GM12878 (cell line): Measurements from ENCODE around the gene CHRM4. TPM values are rescaled to one million over a fixed set of nuclear protein-coding genes. Genes with fewer than 3 reads are reported as not detected.

Experiments used
- ATAC-seq: fragments of 200-7000 bp; cut with Tn5 transposase; 3 replicates; pipeline ENCODE4 v1.9.1; 2020; ENCODE audit warnings: mild to moderate bottlenecking, moderate library complexity
- BruUV-seq: library from RNA; stranded (reverse); fragments of 400-500 nt; replicated peaks from 2 replicates; lab custom pipeline; 2021; lab: Mats Ljungman, UMichigan
- CTCF ChIA-PET: fragments of 300-600 bp; sonication (Branson Sonifier 250); formaldehyde crosslinking; extraction: SDS; loops from one replicate; lab custom pipeline; 2021; ENCODE audit warnings: inconsistent platforms; lab: Yijun Ruan, JAX
- POLR2A ChIA-PET: fragments of 350-600 bp; formaldehyde crosslinking; extraction: SDS; loops from one replicate; lab custom pipeline; 2021; ENCODE audit warnings: inconsistent platforms; lab: Charles Lee
- RAD21 ChIA-PET: fragments of 300-600 bp; sonication (Branson Sonifier 250); formaldehyde crosslinking; loops from one replicate; lab custom pipeline; 2023; ENCODE audit warnings: antibody characterized with exemption; ENCODE audit not compliant: unreplicated experiment; lab: Charles Lee
- SMC1A ChIA-PET: fragments of 300-600 bp; sonication (Branson Sonifier 250); formaldehyde crosslinking; loops from one replicate; lab custom pipeline; 2023; ENCODE audit not compliant: unreplicated experiment, uncharacterized antibody; lab: Charles Lee
- DNase-seq: peaks from one replicate; pipeline ENCODE4 v3.0.0-alpha.2; 2011; ENCODE audit warnings: low read depth, low spot score
- FAIRE-seq: peaks from 3 replicates; lab custom pipeline; 2011; peaks lifted over from hg19 to GRCh38; lab: Jason Lieb, UNC
- H2AFZ ChIP-seq: 2 replicates; pipeline ENCODE4 v1.6.0; 2011; ENCODE audit warnings: low read depth, low read length, control low read depth; ENCODE audit not compliant: control insufficient read depth
- H3K27ac ChIP-seq: 2 replicates; pipeline ENCODE4 v1.5.1; 2011; ENCODE audit warnings: control low read depth; ENCODE audit not compliant: control insufficient read depth, insufficient read depth
- H3K27me3 ChIP-seq, 2 experiments: replicated peaks in 1 of 2; 2 replicates each; pipeline versions ENCODE4 v1.6.0 to v1.6.1; 2011; ENCODE audit warnings: low read length in 1 of 2; ENCODE audit not compliant: control insufficient read depth in 2 of 2, insufficient read depth in 2 of 2
- H3K36me3 ChIP-seq, 2 experiments: 2 replicates each; pipeline ENCODE4 v1.5.1; 2011; ENCODE audit warnings: low read length in 1 of 2; ENCODE audit not compliant: control insufficient read depth in 2 of 2, insufficient read depth in 2 of 2
- H3K4me1 ChIP-seq: 2 replicates; pipeline ENCODE4 v1.6.1; 2011; ENCODE audit warnings: mild to moderate bottlenecking, low read length, moderate library complexity, mixed read lengths; ENCODE audit not compliant: control insufficient read depth, insufficient read depth
- H3K4me2 ChIP-seq: 2 replicates; pipeline ENCODE4 v1.6.0; 2011; ENCODE audit warnings: control low read depth; ENCODE audit not compliant: control insufficient read depth, insufficient read depth
- H3K4me3 ChIP-seq: fragments of 200-600 bp; sonication (generic); 2 replicates; pipeline ENCODE4 v1.5.1; 2016
- H3K79me2 ChIP-seq: 2 replicates; pipeline ENCODE4 v1.6.0; 2011; ENCODE audit warnings: low read length; ENCODE audit not compliant: control insufficient read depth, insufficient read depth
- H3K9ac ChIP-seq: 2 replicates; pipeline ENCODE4 v1.8.0; 2011; ENCODE audit warnings: low read length, control low read depth, mixed read lengths; ENCODE audit not compliant: control insufficient read depth, insufficient read depth
- H3K9me3 ChIP-seq: replicated peaks from 3 replicates; pipeline ENCODE4 v1.5.1; 2011; ENCODE audit warnings: mild to moderate bottlenecking, low read length; ENCODE audit not compliant: control insufficient read depth, insufficient read depth
- H4K20me1 ChIP-seq: 2 replicates; pipeline ENCODE4 v1.6.0; 2011; ENCODE audit not compliant: control insufficient read depth, insufficient read depth
- EZH2 ChIP-seq: IDR thresholded peaks from 2 replicates; pipeline ENCODE4 v1.6.1; 2012; ENCODE audit warnings: low read depth, mild to moderate bottlenecking, control low read depth, inconsistent platforms, low read length, borderline replicate concordance; ENCODE audit not compliant: control insufficient read depth
- FOXK2 ChIP-seq: fragments of 450-650 bp; IDR thresholded peaks from 2 replicates; pipeline ENCODE4 v1.6.1; 2017; ENCODE audit warnings: mild to moderate bottlenecking, moderate library complexity
- JUNB ChIP-seq: IDR thresholded peaks from 2 replicates; pipeline ENCODE4 v1.6.1; 2016; ENCODE audit warnings: antibody characterized with exemption, mild to moderate bottlenecking
- ZBED1 ChIP-seq: IDR thresholded peaks from 2 replicates; pipeline ENCODE4 v1.6.1; 2016; ENCODE audit warnings: borderline replicate concordance
- ZZZ3 ChIP-seq: IDR thresholded peaks from 2 replicates; pipeline ENCODE4 v1.6.1; 2011; ENCODE audit warnings: low read depth; ENCODE audit not compliant: control insufficient read depth, insufficient read length
- WGBS: methylation state at CpG from one replicate; pipeline ENCODE4 v1.1.6; 2016; ENCODE audit warnings: low lambda C conversion rate; ENCODE audit not compliant: insufficient replicate concordance, insufficient coverage; ENCODE audit errors: missing lambda C conversion rate; 5-methylcytosine and 5-hydroxymethylcytosine counted together
- in situ Hi-C: fragments of 300-500 bp; cut with MboI; formaldehyde crosslinking; loops from 9 replicates; pipeline ENCODE4 v1.14.3; 2018; ENCODE audit warnings: mixed read lengths
- intact Hi-C: fragments of 100-400 bp; cut with micrococcal nuclease; formaldehyde crosslinking; loops from one replicate; pipeline ENCODE4 v1.14.2; 2022; ENCODE audit not compliant: unreplicated experiment
- polyA plus RNA-seq, 11 experiments: library from polyadenylated mRNA; depleted of rRNA in 4 of 11; unstranded in 6 of 11; stranded (reverse) in 5 of 11; fragments of >200 nt; fragmentation: Nextera tagmentation in 4 of 11; fragmentation: Illumina TruSeq in 1 of 11; extraction: Ambion mirVana in 4 of 11; extraction: Trizol in 1 of 11; gene quantifications; 1 replicate in 1 of 11; 2 replicates in 10 of 11; pipeline versions ENCODE4 v1.2.1 to v1.2.3, GENCODE V29; 2011 to 2016; ENCODE audit warnings: inconsistent platforms in 2 of 11, missing spikeins in 2 of 11, low read depth in 1 of 11
- total RNA-seq, 4 experiments: library from RNA; depleted of rRNA in 3 of 4; stranded (reverse); fragments of >200 nt in 3 of 4; fragmentation: Illumina TruSeq in 1 of 4; extraction: Trizol in 1 of 4; gene quantifications; 2 replicates each; pipeline versions ENCODE4 v1.2.1 to v1.2.3, GENCODE V29; 2013 to 2021
- TF ChIP-seq, protein P1 (sequence below), 3 experiments: IDR thresholded peaks in 2 of 3; conservative IDR thresholded peaks in 1 of 3; 2 replicates each; pipeline ENCODE4 v1.5.1; 2011; ENCODE audit warnings: low read depth in 3 of 3, low read length in 3 of 3, mild to moderate bottlenecking in 3 of 3, control low read depth in 2 of 3, moderate library complexity in 2 of 3, inconsistent platforms in 1 of 3, mixed read lengths in 1 of 3; ENCODE audit not compliant: control insufficient read depth in 2 of 3, insufficient read depth in 1 of 3; ENCODE audit errors: extremely low read depth in 1 of 3
- TF ChIP-seq, protein P2 (sequence below): fragments of 450-650 bp; IDR thresholded peaks from 2 replicates; pipeline ENCODE4 v1.6.1; 2014; ENCODE audit warnings: mild to moderate bottlenecking
- TF ChIP-seq, protein P3 (sequence below): IDR thresholded peaks from 2 replicates; pipeline ENCODE4 v1.6.1; 2011; ENCODE audit warnings: mild to moderate bottlenecking, low read depth, low read length, moderate library complexity; ENCODE audit not compliant: insufficient replicate concordance

CHRM4 gene
- total and polyA plus RNA-seq, 10 of the 15 experiments (the other 5 are each of a cell fraction or from before 2014, with no cell fraction given), result 0.12 to 0.23 (median 0.13) TPM; not detected in 7

DNA sequence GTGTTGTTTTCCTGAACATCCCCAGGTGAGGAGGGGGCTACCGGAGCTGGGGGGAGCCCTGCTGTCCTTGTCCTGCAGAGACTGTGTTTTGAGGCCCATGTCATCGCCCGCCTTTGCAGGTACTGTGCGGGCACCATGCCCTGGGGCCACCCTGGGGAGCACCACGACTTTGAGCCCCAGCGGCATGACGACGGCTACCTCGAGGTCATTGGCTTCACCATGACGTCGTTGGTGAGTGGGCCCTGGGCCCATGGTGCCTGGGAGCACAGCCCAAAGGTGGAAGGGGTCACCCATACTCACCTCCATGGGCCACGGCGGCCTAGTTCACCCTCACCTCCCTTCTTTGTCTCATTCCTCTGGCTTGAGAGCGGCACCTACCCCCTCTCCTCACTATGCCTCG, 16.8 kb downstream of the CHRM4 start:
- ATAC-seq (no peak), FAIRE-seq (no peak), DNase-seq (no peak)
- no peaks in the 10 kb centered on the region for H3K27me3 ChIP-seq
- WGBS, result 96% methylated on average over 15 of the region's 15 CpGs
- H3K27ac ChIP-seq, result no peak overlapping the region
- H3K79me2 ChIP-seq, result no peaks in the 10 kb centered on the region
- ChIA-PET POLR2A (no interaction called here), CTCF (no interaction called here), SMC1A (no interaction called here), RAD21 (no interaction called here)
- no peaks in the 10 kb centered on the region for H3K4me1 ChIP-seq
- H3K36me3 ChIP-seq, result peaks cover 4 to 30% of the 10 kb centered on the region in 2 experiments; a peak in 3 of 4 replicates
- no TSS peak for BruUV-seq
- in situ Hi-C loops, result no loop called here
- H3K4me3 ChIP-seq, result no peak overlapping the region
- intact Hi-C loops, result no loop called here
- no peak overlapping the region for H3K4me2 ChIP-seq
- H2AFZ ChIP-seq, result no peak overlapping the region
- no peaks in the 10 kb centered on the region for H3K9me3 ChIP-seq
- H3K9ac ChIP-seq, result no peak overlapping the region
- TF ChIP-seq, protein P1, sequence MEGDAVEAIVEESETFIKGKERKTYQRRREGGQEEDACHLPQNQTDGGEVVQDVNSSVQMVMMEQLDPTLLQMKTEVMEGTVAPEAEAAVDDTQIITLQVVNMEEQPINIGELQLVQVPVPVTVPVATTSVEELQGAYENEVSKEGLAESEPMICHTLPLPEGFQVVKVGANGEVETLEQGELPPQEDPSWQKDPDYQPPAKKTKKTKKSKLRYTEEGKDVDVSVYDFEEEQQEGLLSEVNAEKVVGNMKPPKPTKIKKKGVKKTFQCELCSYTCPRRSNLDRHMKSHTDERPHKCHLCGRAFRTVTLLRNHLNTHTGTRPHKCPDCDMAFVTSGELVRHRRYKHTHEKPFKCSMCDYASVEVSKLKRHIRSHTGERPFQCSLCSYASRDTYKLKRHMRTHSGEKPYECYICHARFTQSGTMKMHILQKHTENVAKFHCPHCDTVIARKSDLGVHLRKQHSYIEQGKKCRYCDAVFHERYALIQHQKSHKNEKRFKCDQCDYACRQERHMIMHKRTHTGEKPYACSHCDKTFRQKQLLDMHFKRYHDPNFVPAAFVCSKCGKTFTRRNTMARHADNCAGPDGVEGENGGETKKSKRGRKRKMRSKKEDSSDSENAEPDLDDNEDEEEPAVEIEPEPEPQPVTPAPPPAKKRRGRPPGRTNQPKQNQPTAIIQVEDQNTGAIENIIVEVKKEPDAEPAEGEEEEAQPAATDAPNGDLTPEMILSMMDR (IDR thresholded peaks at IDR 0.05 in 2 of 3, conservative IDR thresholded peaks at IDR 0.05 in 1 of 3; ENCODE audit: control insufficient read depth in 2 of 3, extremely low read depth in 1 of 3, insufficient read depth in 1 of 3, low read depth in 3 of 3, low read length in 3 of 3), result no peak
- TF ChIP-seq ZBED1, result no peak
- TF ChIP-seq, protein P2, sequence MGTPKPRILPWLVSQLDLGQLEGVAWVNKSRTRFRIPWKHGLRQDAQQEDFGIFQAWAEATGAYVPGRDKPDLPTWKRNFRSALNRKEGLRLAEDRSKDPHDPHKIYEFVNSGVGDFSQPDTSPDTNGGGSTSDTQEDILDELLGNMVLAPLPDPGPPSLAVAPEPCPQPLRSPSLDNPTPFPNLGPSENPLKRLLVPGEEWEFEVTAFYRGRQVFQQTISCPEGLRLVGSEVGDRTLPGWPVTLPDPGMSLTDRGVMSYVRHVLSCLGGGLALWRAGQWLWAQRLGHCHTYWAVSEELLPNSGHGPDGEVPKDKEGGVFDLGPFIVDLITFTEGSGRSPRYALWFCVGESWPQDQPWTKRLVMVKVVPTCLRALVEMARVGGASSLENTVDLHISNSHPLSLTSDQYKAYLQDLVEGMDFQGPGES, result no peak
- TF ChIP-seq, protein P3, sequence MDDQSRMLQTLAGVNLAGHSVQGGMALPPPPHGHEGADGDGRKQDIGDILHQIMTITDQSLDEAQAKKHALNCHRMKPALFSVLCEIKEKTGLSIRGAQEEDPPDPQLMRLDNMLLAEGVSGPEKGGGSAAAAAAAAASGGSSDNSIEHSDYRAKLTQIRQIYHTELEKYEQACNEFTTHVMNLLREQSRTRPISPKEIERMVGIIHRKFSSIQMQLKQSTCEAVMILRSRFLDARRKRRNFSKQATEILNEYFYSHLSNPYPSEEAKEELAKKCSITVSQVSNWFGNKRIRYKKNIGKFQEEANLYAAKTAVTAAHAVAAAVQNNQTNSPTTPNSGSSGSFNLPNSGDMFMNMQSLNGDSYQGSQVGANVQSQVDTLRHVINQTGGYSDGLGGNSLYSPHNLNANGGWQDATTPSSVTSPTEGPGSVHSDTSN, result no peak
- TF ChIP-seq JUNB, result no peak
- TF ChIP-seq FOXK2, result no peak
- TF ChIP-seq EZH2, result no peak
- no peak for TF ChIP-seq ZZZ3
- no peaks in the 10 kb centered on the region for H4K20me1 ChIP-seq
